GM18498 (cell line): ENCODE measurements around the gene ETV6.

Experiments
- ATAC-seq: cut with Tn5 transposase; IDR thresholded peaks from one replicate; pipeline ENCODE4 v1.9.1; 2021; ENCODE audit warnings: mild to moderate bottlenecking, moderate library complexity; ENCODE audit not compliant: unreplicated experiment

ETV6 gene

GRCh38 chr12:11821386-11822080, 172.1 kb downstream of the ETV6 start:
- no peak for ATAC-seq

GRCh38 chr12:11822081-11822834, 172.8 kb downstream of the ETV6 start:
- peak; percentile 59 for ATAC-seq

- ATAC-seq, result no peak
These were observed 173.6 kb downstream of the ETV6 start for GRCh38 chr12:11823043-11823442.

GRCh38 chr12:11823593-11823992, 174.1 kb downstream of the ETV6 start:
- no peak for ATAC-seq

GRCh38 chr12:11824069-11824468, 174.6 kb downstream of the ETV6 start:
- no peak for ATAC-seq

- no peak for ATAC-seq
These were observed 175.3 kb downstream of the ETV6 start for GRCh38 chr12:11824736-11825135.

- ATAC-seq, result no peak
These were observed 175.8 kb downstream of the ETV6 start for GRCh38 chr12:11825278-11825677.

- no peak for ATAC-seq
These were observed 177.1 kb downstream of the ETV6 start for GRCh38 chr12:11826574-11826973.

GRCh38 chr12:11827091-11828061, 177.9 kb downstream of the ETV6 start:
- no peak for ATAC-seq

GRCh38 chr12:11829764-11830194, 180.3 kb downstream of the ETV6 start:
- ATAC-seq, result no peak

GRCh38 chr12:11830307-11830801, 180.9 kb downstream of the ETV6 start:
- ATAC-seq, result no peak

GRCh38 chr12:11832093-11832492, 182.6 kb downstream of the ETV6 start:
- ATAC-seq, result no peak

GRCh38 chr12:11833174-11833895, 183.9 kb downstream of the ETV6 start:
- no peak for ATAC-seq

GRCh38 chr12:11834104-11834812, 184.8 kb downstream of the ETV6 start:
- no peak for ATAC-seq

- no peak for ATAC-seq
These were observed 185.5 kb downstream of the ETV6 start for GRCh38 chr12:11834931-11835330.

GRCh38 chr12:11836282-11837151, 187.0 kb downstream of the ETV6 start:
- ATAC-seq, result peak; percentile 89

- no peak for ATAC-seq
These were observed 187.9 kb downstream of the ETV6 start for GRCh38 chr12:11837216-11837934.

GRCh38 chr12:11838403-11838802, 188.9 kb downstream of the ETV6 start:
- ATAC-seq, result no peak
